SU-DHL-6 (cell line): Measurements from ENCODE around the gene TRIM38.

Source experiments
- CTCF ChIP-seq: fragments of 200-600 bp; sonication (generic); IDR thresholded peaks from one replicate; pipeline ENCODE4 v1.5.1; 2017; ENCODE audit warnings: antibody characterized with exemption, mild to moderate bottlenecking, low read length, moderate library complexity; ENCODE audit not compliant: insufficient read depth, poor library complexity, severe bottlenecking
- EZH2phosphoT487 ChIP-seq: fragments of 200-600 bp; sonication (generic), shearing (Covaris generic); conservative IDR thresholded peaks from 2 replicates; pipeline ENCODE4 v1.6.1; 2018; ENCODE audit warnings: mild to moderate bottlenecking, antibody characterized with exemption, low read length, moderate library complexity, mixed read lengths

- TF ChIP-seq CTCF (peak; percentile 100), EZH2phosphoT487 (no peak)
These were observed 30.1 kb downstream of the TRIM38 start for GRCh38 chr6:25992413-25993340.
